ENCODE measurements around the gene DHRS7B.

Gene DHRS7B

DNA sequence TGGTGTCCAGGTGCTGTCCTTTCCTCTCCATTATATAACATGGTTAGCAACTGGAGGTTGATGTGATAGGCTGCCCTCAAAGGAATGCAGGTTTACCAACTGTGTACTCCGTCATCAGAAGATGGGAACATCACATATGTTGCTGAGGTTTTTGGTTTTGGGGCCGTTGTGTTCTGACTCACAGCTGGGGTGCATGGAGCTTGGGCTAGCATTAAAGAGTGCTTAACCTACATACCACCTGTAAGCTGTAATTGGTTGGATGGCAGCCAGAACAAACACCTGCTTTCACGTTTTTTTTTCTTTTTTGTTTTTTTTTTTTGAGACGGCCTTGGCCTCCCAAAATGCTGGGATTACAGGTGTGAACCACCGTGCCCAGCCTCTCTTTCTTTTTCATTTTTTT, 66.3 kb downstream of the DHRS7B start:
- Histone ChIP-seq H3K4me3 (ENCODE audit: low read depth, low read length) (no peak overlapping the region), H3K9ac (no peak overlapping the region), H2AFZ (no peak overlapping the region), H3K27ac (no peak overlapping the region), H3K79me2 (peaks cover 7% of the 10 kb centered on the region), H3K4me2 (ENCODE audit: low read length) (no peak overlapping the region), H3K27me3 (ENCODE audit: control insufficient read depth, insufficient read depth, low read length) (no peaks in the 10 kb centered on the region), H3K9me3 (ENCODE audit: control insufficient read depth, low read length) (no peaks in the 10 kb centered on the region), H3K4me1 (no peaks in the 10 kb centered on the region), H3K36me3 (ENCODE audit: control insufficient read depth, insufficient read depth, low read length) (no peaks in the 10 kb centered on the region)
- TF ChIP-seq, protein P1, sequence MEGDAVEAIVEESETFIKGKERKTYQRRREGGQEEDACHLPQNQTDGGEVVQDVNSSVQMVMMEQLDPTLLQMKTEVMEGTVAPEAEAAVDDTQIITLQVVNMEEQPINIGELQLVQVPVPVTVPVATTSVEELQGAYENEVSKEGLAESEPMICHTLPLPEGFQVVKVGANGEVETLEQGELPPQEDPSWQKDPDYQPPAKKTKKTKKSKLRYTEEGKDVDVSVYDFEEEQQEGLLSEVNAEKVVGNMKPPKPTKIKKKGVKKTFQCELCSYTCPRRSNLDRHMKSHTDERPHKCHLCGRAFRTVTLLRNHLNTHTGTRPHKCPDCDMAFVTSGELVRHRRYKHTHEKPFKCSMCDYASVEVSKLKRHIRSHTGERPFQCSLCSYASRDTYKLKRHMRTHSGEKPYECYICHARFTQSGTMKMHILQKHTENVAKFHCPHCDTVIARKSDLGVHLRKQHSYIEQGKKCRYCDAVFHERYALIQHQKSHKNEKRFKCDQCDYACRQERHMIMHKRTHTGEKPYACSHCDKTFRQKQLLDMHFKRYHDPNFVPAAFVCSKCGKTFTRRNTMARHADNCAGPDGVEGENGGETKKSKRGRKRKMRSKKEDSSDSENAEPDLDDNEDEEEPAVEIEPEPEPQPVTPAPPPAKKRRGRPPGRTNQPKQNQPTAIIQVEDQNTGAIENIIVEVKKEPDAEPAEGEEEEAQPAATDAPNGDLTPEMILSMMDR (IDR thresholded peaks at IDR 0.05) = no peak

- Histone ChIP-seq H3K27ac (no peak overlapping the region), H3K36me3 (ENCODE audit: control insufficient read depth, insufficient read depth, low read length) (no peaks in the 10 kb centered on the region), H3K9ac (no peak overlapping the region), H3K4me1 (no peaks in the 10 kb centered on the region), H3K4me3 (ENCODE audit: low read depth, low read length) (no peak overlapping the region), H3K27me3 (ENCODE audit: control insufficient read depth, insufficient read depth, low read length) (no peaks in the 10 kb centered on the region), H3K79me2 (peaks cover 11% of the 10 kb centered on the region), H2AFZ (no peak overlapping the region), H3K9me3 (ENCODE audit: control insufficient read depth, low read length) (no peaks in the 10 kb centered on the region), H3K4me2 (ENCODE audit: low read length) (no peak overlapping the region)
- TF ChIP-seq, protein P1 (IDR thresholded peaks at IDR 0.05) = no peak
These were observed 67.5 kb downstream of the DHRS7B start for GRCh38 chr17:21194226-21194625.

DNA sequence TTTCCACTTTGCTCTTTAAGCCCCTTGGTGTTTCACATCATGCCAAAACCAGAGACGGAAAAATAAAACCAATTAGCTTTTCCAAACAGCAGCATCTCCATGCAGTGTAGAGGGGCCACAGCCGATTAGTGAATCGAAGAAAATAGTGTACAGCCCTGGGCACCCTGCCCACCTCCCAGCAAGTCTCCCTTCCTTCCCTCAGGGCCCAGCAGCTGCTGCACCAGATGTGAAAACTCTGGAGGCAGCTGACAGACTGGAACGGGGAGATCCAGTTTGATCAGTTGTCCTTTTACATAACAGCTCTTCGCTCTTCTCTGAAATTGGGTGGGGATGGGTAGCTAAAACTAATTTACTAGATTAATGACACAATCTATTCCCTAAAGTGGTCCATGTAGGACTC, 67.9 kb downstream of the DHRS7B start:
- Histone ChIP-seq H3K4me1 (no peaks in the 10 kb centered on the region), H3K4me3 (ENCODE audit: low read depth, low read length) (no peak overlapping the region), H3K27ac (no peak overlapping the region), H2AFZ (no peak overlapping the region), H3K9me3 (ENCODE audit: control insufficient read depth, low read length) (no peaks in the 10 kb centered on the region), H3K9ac (no peak overlapping the region), H3K36me3 (ENCODE audit: control insufficient read depth, insufficient read depth, low read length) (no peaks in the 10 kb centered on the region), H3K79me2 (peaks cover 11% of the 10 kb centered on the region), H3K27me3 (ENCODE audit: control insufficient read depth, insufficient read depth, low read length) (no peaks in the 10 kb centered on the region), H3K4me2 (ENCODE audit: low read length) (no peak overlapping the region)
- TF ChIP-seq, protein P1 (IDR thresholded peaks at IDR 0.05) = no peak

GRCh38 chr17:21196126-21196525, 69.4 kb downstream of the DHRS7B start:
- Histone ChIP-seq H3K9ac (no peak overlapping the region), H3K4me3 (ENCODE audit: low read depth, low read length) (no peak overlapping the region), H3K9me3 (ENCODE audit: control insufficient read depth, low read length) (no peaks in the 10 kb centered on the region), H3K4me1 (peaks cover 9% of the 10 kb centered on the region), H3K36me3 (ENCODE audit: control insufficient read depth, insufficient read depth, low read length) (no peaks in the 10 kb centered on the region), H3K4me2 (ENCODE audit: low read length) (no peak overlapping the region), H3K27ac (no peak overlapping the region), H2AFZ (no peak overlapping the region), H3K79me2 (peaks cover 17% of the 10 kb centered on the region), H3K27me3 (ENCODE audit: control insufficient read depth, insufficient read depth, low read length) (no peaks in the 10 kb centered on the region)
- TF ChIP-seq, protein P1 (IDR thresholded peaks at IDR 0.05) = no peak

DNA sequence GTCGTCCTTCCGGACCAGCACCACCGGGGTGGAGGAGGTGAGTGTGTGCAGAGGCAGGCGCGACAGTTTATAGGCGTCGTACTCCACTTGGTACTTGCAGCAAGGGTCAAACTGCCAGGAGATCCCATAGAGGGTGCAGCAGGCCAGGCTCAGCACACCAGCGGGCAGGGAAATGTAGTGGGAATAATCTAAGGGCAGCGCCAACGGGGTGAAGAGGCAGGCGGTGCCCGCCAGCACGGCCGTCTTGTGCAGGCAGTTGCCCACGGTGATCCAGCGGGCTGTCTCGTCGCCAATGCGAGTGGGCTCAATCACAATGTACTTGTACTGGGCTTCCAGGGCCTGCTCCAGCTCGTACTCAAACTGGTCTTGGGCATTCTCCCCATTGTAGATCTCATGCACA, 71.6 kb downstream of the DHRS7B start:
- H3K4me2 ChIP-seq (ENCODE audit: low read length) = no peak overlapping the region
- no peaks in the 10 kb centered on the region for H3K9me3 ChIP-seq (ENCODE audit: control insufficient read depth, low read length)
- H3K4me3 ChIP-seq (ENCODE audit: low read depth, low read length) = no peak overlapping the region
- H3K27ac ChIP-seq = no peak overlapping the region
- H2AFZ ChIP-seq = no peak overlapping the region
- H3K27me3 ChIP-seq (ENCODE audit: control insufficient read depth, insufficient read depth, low read length) = no peaks in the 10 kb centered on the region
- TF ChIP-seq, protein P1 (IDR thresholded peaks at IDR 0.05) = no peak
- H3K79me2 ChIP-seq = peaks cover 39% of the 10 kb centered on the region
- H3K36me3 ChIP-seq (ENCODE audit: control insufficient read depth, insufficient read depth, low read length) = no peaks in the 10 kb centered on the region
- no peak overlapping the region for H3K9ac ChIP-seq
- H3K4me1 ChIP-seq = peaks cover 9% of the 10 kb centered on the region

Measured in parathyroid adenoma (tissue), 2 donors.